IPS-NIHi7 (cell line): ENCODE data around the gene CDH23.

ENCODE experiments used
- DNase-seq: peaks from one replicate; pipeline ENCODE4 v3.0.0; 2012; ENCODE audit warnings: mixed read lengths; ENCODE audit errors: extremely low spot score

Gene CDH23

GRCh38 chr10:71622154-71622526 is 225.4 kb downstream of the CDH23 start:
- peak; percentile 64 for DNase-seq

DNA sequence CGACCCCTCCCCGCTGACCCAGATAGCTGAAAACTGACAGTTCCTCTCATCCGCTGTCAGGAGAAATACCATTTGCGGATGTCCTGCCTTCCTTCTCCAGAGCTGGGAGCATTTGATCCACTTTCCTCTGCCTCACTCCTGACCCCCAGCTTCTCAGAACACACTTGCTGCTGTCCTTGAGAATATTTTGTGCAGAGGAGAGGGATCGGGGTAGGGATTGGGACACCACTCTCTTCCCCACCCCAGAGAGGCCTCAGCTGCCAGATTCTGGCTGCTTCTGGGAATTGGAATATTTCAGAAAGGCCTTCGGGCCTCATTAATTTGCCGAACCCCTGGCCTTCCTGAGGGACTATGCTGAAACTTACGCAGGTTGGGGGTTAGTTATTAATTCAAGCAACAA is 225.9 kb downstream of the CDH23 start:
- DNase-seq = no peak

DNA sequence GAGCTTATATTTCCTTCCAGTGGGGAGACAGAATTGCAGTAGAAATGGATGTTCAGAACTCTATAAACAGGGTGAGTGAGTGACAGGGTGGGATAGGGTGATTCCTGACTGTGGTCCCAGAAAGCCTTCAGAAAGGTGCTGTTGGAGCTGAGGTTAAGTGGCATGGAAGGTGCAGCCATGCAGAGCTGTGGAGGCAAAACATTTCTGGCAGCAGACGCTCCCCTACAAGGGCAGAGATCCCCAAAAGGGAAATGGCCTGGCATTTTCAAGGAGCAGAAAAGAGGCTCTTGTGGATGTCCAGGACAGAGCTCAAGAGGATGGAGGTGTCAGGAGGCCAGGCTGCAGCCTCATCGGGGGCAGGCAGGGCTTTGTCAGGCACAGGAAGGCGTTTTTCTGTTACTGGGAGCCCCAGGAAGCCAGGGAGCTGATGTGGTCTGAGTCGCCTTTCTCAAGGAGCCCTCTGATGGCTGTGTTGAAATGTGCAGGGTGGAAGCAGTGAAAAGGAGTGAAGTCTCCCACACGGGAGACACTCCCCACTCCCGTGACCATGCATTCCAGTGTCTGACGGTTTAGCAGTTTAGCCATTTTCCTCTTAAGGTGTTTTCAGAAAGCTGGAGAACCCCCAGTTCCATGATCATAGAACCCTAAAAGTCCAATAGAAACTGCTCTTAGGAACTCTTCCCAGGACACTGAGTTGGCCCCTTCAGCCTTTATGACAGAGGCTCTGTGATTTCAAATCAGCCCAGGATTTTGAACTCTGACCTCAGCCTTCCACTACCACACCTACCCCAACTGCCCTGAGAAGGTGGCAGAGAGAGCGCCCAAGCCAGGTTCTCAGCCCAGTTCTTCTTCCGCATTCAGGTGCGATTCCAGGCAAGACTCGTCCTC is 226.6 kb downstream of the CDH23 start:
- DNase-seq = peak; percentile 65

GRCh38 chr10:71623986-71624291 is 227.2 kb downstream of the CDH23 start:
- DNase-seq = no peak

- DNase-seq = no peak
Observed at GRCh38 chr10:71625445-71626175, 228.9 kb downstream of the CDH23 start.

- no peak for DNase-seq
Observed at GRCh38 chr10:71627230-71627939, 230.7 kb downstream of the CDH23 start.

DNA sequence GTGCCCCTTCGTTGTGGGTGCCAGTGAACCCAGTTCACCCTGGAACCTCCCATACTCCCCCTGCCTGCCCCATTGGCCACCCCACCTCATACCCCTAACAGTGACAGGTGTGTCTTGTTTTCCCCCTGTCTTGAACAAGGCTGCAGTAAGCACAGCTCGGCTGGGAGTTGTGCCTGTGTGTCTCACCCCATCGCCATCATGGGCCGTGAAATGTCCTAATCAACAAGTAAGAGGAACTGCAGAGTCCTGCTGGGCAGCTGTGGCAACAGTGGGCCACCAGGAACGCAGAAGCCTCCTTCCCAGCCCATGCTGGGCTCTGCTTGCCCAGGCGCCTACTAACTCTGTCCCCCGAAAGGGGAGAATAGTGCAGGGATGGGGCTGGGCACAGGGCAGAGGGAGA is 231.2 kb downstream of the CDH23 start:
- DNase-seq = no peak

DNA sequence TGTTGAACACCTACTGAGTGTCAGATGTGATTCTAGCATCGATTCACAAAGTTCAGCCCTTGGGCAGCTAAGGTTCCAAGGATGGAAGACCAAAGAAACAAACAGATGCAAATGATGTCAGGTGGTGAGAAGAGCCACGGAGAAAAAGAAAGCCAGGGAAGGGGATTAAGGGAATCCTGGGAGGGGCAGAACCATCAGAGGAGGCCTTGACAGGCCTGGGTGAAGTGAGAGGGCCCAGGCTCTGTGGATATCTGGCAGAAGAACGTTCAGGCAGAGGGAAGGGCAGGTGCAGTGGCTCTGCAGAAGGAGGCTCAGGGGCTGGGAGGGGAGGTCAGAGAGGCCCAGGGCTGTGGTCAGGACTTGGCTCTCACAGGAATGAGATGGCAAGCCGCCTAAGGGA is 232.4 kb downstream of the CDH23 start:
- no peak for DNase-seq

- DNase-seq = no peak
Observed at GRCh38 chr10:71630168-71630567, 233.4 kb downstream of the CDH23 start.

GRCh38 chr10:71631007-71631861 is 234.5 kb downstream of the CDH23 start:
- DNase-seq = peak; percentile 70

- no peak for DNase-seq
Observed at GRCh38 chr10:71632200-71632820, 235.6 kb downstream of the CDH23 start.

GRCh38 chr10:71632896-71633600 is 236.3 kb downstream of the CDH23 start:
- no peak for DNase-seq

GRCh38 chr10:71633920-71634319 is 237.2 kb downstream of the CDH23 start:
- no peak for DNase-seq

DNA sequence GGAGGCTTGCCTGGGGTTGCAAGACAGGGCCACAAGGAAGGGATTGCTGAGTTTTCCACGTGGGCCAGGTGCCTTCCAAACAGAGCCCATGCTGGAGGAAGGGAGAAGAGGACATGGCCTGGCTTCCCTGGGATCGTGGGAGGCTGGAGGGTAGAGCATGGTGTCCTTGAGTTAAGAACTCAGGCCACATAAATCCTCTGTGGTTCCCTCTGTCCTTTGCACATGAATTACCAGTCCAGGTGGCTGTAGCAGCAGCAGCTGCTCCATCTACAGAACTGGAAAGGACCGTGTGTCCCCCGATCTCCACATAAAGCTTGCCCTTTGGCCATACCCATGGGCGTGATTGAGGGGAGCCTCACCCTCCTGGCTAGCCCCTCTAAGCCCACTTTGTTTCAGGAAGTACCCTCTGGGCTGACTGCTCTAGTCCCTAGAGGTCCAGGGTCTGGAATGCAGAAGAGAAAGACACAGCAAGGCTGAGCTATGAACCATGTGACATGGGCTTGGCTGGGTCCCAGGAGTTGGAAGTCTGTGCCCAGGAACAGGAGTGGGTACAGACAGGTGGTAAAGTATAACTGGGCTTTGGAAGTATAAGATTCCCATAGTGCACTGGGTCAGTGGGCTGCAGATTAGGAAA is 237.9 kb downstream of the CDH23 start:
- no peak for DNase-seq

GRCh38 chr10:71635251-71635866 is 238.6 kb downstream of the CDH23 start:
- no peak for DNase-seq

DNA sequence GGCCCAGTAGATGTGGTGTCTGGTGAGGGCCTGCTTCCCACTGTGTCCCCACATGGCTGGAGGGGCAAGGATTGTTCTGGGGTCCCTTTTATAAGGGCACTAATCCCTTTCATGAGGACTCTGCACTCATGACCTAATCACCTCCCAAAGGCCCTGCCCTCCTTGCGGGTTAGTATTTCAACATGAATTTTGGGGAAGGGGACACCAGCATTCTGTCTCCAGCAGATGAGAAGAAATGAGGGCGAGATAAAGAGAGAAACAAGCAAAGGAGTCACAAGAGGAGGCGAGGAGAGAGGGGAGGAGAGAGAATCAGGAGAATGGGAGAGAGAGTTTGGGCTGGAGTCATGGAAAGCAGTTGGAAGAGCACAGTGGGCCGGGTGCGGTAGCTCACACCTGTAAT is 239.1 kb downstream of the CDH23 start:
- DNase-seq = no peak

- DNase-seq = no peak
Observed at GRCh38 chr10:71636588-71636987, 239.9 kb downstream of the CDH23 start.

DNA sequence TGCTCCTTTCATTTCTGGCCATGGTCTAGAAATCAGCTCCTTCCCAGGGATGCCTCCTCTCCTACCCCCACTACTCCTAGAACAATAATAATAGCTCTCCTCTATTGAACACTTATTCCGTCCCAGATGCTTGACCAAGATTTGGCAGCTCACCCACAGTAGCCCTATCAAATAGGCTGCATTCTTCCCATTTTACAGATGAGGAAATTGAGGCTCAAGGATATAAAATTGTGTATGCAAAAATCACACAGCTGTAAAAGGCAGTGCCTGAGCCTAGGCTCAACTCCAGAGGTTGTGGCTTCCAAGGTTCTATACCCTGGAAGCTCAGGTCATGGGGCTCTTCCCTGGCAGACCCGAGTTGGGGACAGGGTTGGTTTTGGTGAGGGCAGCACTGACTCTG is 240.6 kb downstream of the CDH23 start:
- no peak for DNase-seq

- no peak for DNase-seq
Observed at GRCh38 chr10:71638064-71638821, 241.5 kb downstream of the CDH23 start.
